HG03066 (cell line): Measurements from ENCODE around the gene LYPLA2.
"Not testable (repeated sequence)": the region's sequence is repeated elsewhere in the genome, so short reads cannot be mapped to it uniquely, and the experiment has no call there.

Experiments
- ATAC-seq: cut with Tn5 transposase; IDR thresholded peaks from one replicate; pipeline ENCODE4 v1.9.1; 2021; ENCODE audit warnings: low read depth; ENCODE audit not compliant: unreplicated experiment

Gene LYPLA2

DNA sequence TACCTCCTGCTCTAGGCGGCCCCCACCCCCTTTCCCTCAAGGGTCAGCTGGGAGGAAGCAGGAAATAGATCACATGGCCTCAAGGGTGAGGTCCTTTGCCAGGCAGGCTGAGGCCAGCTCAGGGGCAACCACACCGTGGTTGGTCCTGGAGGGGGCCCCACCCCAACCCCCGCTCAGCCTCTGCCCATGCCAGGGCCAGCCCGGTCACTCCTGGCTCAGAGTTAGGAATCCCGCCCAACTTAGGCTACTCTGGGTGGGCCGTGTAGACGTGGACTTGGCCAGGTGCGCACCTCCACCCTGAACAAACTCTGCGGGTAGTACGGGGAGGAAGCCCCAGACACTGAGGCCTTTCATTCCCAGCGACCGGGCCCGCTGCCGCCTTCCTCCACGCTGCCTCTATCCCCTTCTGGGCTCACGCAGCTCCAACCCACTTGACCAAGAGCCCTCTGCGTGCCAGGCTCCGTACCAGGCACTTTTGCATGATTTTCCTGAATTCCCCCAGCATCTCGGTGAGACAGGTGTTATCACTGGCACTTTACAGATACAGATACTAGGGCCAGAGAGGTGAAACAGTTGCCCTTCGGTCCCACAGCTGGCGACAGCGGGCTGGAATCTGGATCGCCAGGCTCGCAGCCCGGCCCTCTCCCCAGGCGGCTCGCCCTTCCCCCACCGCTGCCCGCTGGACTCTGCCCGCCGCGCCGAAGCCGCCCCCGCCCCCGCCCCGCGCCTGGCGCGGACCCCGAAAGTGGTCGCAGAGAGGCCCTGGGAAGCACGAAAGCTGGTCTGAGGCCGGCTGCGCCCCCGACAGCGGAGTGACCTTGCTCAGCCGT lies 8.8 kb downstream of the LYPLA2 start:
- ATAC-seq = peak; percentile 15

DNA sequence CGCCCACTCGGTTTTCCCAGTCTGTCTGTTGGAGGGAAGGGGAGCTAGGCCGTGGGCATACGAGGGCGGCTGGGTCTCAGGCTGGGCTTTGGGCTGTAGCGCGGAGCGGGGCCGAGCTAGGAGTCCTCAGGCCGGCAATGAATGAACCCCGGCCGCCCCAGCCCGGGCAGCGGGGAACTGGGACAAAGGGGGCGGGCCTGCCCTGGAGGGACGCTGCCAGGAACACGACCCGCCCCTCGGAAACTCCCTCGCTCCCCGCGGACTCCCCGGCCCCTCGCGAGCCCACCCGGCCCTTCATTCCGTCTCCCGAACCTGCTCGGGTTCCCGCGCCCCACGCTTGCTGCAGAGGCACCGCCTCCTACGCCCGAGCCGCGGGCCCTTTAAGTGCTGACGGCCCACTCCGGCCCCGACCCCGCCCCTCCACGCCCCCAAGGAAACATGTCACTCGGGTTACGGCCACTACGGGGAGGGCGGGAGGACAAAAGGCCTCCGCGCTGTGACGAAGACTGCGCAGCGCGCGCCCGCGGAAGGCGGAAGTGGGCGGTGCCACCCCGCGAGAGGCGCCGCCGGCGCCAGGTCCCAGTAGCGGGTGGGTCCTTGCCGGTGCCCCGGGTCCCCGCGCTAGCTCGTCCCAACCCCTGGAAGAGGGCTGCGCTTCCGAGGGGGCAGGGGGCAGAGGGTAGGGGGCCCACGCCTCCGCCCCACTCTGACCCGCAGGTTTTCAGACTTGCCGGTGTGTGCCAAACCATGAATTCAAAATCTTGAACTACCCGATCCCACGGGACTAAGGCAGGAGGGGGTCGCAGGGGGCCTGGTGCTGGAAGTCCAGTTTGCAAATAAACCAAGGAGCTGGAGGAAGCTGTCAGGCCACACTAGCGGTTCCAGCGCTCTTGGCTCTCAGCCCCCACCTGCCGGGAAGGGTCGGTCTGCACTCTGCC lies 9.7 kb downstream of the LYPLA2 start, which contains the start of gene GALE:
TSS of gene GALE (minus strand) at position 355 of the 938 bp plus-strand sequence. CDS start 1,747 bp downstream, outside the sequence.
- peak; percentile 79 for ATAC-seq

DNA sequence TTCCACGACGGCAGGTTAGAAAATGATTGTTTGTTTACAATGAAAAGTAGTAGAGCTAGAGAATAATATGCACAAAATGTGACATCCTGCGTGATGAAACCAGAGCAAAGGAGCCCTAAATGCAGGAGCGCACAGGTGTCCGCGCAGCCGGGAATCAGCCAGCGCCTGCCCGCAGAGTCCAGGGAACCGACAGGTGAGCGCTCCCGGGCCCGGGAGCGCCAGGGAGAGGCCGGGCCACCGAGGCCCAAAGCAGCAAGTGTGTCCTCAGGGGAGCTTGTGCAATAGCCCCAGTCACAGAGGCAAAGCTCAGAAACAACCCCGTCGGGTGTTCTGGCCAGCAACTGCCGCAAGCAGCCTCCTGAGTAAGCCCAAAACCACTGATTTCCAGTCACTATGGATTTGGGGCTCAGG lies 10.4 kb downstream of the LYPLA2 start:
- no peak for ATAC-seq

DNA sequence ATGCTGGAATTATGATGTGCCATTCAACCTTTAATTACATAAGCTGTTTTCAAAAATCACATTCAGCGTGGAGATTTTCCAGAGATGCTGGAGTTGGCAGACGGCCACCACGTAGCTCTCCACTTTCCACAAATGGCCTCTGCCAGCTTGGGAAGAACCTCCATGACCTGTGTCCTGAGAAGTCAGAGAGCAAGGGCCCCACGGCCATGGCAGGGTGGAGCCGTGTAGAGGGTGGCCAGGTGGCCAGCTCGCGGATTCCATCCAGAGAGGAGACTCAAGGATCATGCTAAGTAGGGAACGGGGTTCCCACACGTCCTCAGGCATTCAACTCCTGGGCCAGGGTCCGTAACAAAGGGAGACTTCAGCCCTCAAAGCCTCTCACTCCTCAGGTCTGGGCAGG lies 10.9 kb downstream of the LYPLA2 start:
- ATAC-seq = no peak

DNA sequence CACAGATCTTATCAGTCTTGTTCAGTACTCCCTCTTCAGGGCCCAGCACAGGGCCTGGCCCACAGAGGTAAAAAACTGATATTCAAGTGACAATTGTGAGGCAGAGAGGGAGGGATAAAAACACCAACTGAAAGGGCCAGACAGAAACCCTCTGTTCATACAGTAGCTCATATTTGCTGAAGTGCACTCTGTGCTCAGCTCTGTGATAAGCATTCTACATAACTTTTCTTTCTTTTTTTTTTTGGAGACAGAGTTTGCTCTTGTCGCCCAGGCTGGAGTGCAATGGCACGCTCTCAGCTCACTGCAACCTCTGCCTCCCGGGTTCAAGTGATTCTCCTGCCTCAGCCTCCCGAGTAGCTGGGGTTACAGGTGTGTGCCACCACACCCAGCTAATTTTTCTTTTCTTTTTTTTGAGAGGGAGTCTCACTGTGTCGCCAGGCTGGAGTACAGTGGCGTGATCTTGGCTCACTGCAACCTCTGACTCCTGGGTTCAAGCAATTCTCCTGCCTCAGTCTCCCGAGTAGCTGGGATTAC lies 11.9 kb downstream of the LYPLA2 start:
- not testable (repeated sequence) for ATAC-seq

DNA sequence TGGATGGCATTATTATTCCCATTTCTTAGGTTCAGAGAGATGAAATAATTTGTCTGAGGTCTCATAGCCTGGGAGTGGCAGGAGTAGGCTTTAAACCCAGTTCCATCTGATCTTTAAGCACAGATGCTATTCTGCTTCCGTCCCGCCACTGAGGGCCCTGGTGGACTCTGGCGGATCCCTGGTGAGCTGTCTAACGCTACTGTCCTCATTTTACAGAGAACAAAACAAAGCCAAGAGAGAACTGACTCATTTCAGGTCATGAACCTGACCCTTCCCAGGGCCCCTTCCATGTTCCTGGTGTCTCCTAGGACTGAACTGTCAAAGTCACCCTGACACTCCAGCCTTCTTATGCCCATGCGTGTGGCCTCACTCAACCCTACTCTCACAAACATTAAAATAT lies 12.7 kb downstream of the LYPLA2 start:
- ATAC-seq = no peak

DNA sequence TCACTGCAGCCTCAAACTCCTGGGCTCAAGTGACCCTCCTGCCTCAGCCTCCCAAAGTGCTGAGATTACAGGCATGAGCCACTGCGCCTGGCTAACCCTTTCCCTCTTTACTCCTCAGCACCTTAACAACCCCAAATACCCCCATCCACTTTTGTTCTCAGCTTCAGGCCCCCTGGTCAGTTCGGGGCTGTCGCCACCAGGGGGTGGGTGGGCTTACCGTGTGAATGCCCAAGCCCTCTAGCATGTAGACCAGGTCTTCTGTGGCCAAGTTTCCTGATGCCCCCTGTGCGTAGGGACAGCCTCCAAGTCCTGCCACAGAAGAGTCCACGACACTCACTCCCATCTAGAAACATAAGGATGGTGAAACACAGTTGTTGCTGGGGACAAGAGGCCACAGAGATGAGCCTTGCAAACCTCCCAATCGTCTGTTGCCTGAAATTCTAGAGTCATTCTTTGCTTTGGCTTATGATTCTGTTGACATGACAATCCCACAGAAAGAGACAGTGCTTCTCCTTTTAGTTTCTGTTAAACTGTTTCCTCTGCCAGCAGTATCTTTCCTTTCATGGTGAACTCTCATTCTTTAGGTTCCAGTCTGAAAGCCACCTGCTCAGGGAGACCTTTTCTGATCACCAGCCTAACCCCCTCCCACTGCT lies 13.4 kb downstream of the LYPLA2 start:
- no peak for ATAC-seq

DNA sequence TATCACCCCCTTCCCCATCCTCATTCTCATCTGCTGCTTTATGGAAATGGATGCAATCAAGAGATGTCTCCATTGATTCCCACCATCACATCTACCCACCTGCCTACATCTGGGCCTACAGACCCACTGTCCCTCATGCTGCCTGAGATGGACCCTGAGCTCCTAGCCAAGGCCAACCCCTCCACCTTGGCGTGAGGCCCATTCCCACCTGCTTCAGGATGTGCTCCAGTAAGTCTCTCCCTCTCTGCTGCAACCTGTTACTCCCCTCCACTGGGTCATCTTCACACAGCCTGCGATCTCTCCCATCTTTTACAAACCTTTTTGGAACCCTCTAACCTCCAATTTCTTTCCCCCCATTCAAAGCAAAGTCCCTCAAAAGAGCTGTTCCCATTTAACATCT lies 14.1 kb downstream of the LYPLA2 start:
- no peak for ATAC-seq

DNA sequence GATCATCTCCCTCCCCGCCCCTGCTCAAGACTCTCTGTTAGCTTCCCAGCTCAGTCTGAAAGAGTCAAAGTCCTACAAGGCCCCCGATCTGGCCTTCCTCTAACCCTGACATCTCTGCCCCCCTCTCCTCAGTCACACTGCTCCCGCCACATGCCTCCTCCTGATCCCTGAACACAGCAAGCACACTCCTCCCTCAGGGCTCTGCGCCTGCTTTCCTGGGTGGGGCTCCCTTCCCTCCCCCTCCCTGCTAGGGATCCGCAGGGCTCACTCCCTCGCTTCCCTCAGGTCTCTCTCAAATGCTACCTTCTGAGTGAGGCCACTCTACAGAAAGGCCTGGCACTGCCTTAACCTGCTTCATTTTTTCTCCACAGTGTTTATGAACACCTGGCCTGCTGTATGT lies 15.3 kb downstream of the LYPLA2 start:
- ATAC-seq = no peak

DNA sequence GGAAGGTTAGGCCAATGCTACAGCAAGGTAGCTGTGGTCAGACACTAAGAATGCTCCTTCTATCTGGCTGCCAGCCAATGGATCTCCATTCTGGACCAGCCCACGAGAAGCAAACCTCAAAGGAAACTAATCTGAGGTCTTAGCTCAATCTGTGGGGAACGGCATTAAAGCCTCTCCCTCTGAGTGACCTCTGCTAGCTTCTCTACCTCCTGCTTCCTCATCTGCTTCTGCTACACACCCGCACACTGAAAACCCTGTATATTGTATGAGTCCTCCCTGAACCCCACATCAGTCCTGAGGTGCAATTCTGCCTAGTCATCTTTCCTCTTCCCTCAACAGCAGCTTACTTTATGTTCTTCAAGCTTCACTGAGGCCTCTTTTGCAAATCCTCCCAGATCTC lies 16.5 kb downstream of the LYPLA2 start:
- ATAC-seq = no peak

DNA sequence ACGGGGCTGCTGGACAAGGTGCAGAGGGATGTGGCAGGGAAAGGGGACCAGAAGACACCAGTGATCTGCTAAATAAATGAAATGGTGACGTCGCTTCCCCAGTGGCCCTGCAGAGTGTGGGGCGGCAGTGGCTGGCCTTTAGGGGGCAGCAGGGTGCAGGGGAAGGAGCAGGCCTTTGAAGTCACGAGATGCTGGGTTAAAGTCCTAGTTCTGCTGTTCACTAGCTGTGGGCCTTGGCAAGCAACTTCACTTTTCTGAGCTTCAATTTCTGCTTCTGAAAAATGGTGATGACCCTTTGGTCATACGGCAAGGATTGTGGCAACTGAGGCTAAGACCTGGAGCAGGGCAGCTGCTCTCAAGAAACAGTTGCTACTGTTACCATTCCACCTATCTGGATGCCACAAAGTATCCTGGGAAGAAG lies 18.8 kb downstream of the LYPLA2 start:
- peak; percentile 64 for ATAC-seq

DNA sequence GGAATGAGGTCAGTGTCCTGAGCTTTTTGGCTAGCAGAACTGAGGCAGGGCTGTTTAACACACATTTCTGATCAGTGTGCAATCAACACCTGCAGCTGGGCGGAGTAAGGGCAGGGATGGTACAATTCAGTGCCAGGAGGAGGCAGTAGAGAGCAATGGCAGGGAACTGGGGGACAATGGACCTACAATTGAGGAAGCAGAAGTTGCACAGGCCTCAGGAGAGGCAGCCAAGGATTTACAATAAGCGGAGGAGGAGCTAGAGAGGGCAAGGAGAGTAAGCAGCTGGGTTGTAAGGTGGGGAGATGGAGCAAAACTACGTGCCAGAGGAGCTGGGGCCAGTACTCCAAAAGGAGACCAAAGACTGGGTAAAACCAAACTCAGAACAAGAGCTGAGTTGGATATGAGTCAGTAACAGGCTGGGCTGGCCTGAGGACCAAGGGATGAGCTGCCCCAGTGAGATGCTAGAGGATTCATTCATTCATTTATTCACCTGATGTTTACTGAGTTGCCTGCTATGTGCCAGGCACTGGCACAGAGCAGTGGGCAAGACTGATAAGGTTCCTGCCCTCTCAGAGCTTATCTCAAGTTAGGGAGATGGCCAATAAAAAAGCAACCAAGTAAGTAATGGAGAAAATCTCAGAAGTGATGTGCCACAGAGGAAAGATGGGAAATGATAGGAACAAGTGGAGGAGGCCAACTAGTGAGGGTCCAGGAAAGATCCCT lies 20.0 kb downstream of the LYPLA2 start:
- no peak for ATAC-seq

DNA sequence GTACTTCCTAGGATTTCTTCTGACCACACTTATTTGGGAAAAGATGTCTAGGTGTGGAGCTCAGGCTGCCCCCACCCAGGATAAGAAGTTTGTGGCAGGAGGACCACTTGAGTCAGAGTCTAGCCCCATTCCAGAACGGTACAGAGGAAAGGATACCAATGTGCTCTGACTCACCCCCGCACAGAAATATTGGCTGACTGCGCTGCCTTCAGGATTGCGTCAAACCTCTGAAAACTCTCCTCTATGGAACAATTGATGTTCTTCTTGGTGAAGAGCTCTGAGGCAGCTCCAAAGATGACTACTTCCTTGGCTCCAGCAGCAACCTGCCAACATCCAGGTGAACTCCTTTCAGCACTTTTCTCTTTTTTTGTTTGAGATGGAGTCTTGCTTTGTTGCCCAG lies 23.1 kb downstream of the LYPLA2 start:
- ATAC-seq = no peak

DNA sequence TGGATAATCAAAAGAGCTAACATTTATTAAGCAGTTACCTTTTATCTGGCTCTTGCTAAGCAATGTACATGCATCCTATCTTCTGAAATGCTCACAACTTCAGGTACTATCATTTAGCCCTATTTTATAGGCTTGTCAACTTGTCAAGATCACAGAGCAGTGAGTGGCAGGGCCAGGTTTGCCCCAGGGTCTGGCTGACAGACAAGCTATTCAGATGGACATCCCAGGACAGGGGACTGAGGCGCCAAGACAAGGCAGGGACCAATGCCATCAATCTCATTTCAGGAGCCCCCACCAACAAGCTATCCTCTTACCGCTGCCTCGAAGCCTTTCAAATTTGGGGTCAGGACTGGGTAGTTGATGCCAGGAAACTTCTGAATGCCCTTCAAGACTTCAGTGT lies 25.4 kb downstream of the LYPLA2 start:
- no peak for ATAC-seq

DNA sequence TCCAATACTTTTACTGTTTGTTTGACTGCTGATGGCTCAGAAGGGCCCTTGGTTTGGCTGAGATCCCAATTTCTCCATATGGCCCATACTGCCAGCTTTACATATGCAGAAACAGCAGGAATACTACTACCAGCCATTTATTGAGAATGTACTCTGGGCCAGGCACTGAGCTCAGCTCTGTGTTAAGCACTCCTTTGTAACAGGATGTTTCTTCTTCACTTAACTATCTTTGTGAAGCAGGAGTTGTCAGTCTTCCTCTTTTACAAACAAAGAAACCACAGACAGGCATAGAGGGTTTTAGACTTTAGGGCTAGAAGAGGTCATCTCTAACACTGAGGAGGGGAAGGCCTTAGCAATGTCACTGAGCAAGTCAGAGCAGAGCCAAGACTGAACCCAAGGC lies 26.0 kb downstream of the LYPLA2 start:
- ATAC-seq = no peak

DNA sequence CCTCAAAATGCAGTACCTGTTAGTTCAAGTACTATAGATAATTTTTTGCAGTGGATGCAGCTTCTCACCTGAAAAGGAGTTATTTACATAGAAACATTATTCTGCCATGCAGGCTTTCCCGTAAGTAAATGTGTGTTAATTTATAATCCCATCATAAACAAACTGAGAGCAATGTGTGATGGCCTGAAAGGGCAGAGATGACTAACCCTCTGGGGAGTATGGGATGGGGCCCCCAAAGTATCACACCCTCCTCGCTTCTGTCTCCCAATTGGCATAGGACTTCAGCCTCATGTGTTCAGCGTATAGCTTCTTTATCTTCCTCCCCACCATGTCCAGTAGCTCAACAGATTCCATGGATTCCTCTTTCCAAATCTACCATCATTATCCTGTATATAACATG lies 26.7 kb downstream of the LYPLA2 start:
- ATAC-seq = no peak

DNA sequence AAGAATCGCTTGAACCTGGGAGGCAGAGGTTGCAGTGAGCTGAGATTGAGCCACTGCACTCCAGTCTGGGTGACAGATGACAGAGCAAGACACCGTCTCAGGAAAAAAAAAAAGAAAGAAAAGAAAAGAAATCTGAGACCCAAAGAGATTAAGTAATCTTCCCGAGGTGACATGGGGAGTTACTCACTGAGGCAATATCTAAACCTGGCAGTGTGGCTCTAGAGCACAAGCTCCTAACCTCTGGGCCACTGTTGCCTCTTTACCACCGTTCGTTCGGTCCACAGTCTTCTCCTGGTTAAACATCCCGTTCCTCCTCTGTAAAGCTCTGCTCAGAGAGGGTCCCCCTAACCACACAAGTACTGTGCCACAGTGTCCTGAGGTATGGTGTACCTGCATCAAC lies 32.8 kb downstream of the LYPLA2 start:
- ATAC-seq = no peak

DNA sequence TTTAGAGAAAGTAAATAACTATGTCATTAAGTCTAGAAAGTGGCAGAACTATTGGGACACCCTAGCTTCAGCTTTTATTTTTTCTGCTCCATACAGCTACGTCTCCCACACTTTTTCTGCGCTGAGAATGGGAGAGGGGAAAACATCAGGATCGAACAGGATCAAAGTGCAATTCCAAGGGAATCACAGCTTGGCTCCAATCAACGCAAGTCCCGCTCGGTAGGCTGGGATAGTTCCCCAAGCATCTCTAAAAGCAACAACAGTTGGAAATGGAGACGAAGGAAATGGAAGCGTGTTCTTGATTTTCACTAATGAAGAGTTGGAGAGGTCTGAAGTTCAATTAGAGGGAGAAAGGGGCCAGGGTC lies 33.7 kb downstream of the LYPLA2 start:
- ATAC-seq = no peak

DNA sequence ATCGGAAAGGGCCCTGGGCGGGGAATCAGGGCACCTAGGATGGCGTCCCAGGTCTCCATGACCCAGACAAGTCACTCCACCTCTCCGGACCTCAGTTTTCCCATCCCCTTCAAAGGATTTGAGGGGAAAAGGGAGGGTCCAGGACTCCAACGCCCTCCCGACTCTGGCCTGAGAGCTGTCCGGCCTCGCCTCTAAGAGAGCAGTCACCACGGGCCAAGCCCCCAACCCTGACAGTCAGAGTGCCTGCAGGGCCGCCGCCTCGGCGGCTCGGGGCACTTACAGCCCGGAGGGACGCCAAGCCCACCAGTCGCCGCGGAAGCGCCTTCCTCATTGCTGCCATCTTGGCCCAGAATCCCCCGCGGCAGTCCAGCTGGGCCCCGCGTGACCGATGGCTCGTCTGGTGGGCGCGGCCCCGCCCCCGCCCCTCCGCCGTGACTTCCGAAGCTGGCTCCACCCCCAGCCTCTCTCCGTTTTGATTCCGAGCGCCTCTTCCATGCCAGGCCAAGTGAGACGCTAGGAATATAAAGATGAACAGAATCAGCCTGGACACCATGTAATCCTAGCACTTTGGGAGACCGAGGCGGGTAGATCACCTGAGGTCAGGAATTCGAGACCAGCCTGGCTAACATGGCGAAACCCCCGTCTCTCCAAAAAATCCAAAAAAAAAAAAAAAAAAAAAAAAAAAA lies 34.3 kb downstream of the LYPLA2 start, which contains the start of gene HMGCL:
TSS of gene HMGCL (minus strand) at position 354 of the 686 bp plus-strand sequence. CDS start at position 340, 14 bp downstream.
- peak; percentile 89 for ATAC-seq
